DMS53 (cell line): Measurements from ENCODE around the gene OR8B4.
"Not testable (repeated sequence)": the region's sequence is repeated elsewhere in the genome, so short reads cannot be mapped to it uniquely, and the experiment has no call there.

Source experiments
- DNase-seq: peaks from one replicate; lab custom pipeline; 2025; lab: John Stamatoyannopoulos, UW

Gene OR8B4

GRCh38 chr11:124424384-124424921 is at the start of gene OR8B4:
TSS of gene OR8B4 (minus strand) at chr11:124424871. CDS start at chr11:124424871, 0 bp downstream.
- no peak for DNase-seq

- DNase-seq = no peak
Measured at GRCh38 chr11:124474079-124474478, 49.4 kb upstream of the OR8B4 start.

- DNase-seq = no peak
Measured at GRCh38 chr11:124473476-124473875, 48.8 kb upstream of the OR8B4 start.

- DNase-seq = no peak
Measured at GRCh38 chr11:124470561-124471227, 46.0 kb upstream of the OR8B4 start.

- no peak for DNase-seq
Measured at GRCh38 chr11:124467381-124467927, 42.8 kb upstream of the OR8B4 start.

- DNase-seq = no peak
Measured at GRCh38 chr11:124465368-124465767, 40.7 kb upstream of the OR8B4 start.

- no peak for DNase-seq
Measured at GRCh38 chr11:124463990-124464389, 39.3 kb upstream of the OR8B4 start.

- DNase-seq = no peak
Measured at GRCh38 chr11:124463324-124463723, 38.7 kb upstream of the OR8B4 start.

- no peak for DNase-seq
Measured at GRCh38 chr11:124460459-124460858, 35.8 kb upstream of the OR8B4 start.

GRCh38 chr11:124459379-124459778 is 34.7 kb upstream of the OR8B4 start:
- DNase-seq = not testable (repeated sequence)

- no peak for DNase-seq
Measured at GRCh38 chr11:124454552-124454951, 29.9 kb upstream of the OR8B4 start.

- DNase-seq = peak; percentile 45
Measured at GRCh38 chr11:124446916-124447315, 22.2 kb upstream of the OR8B4 start.

- no peak for DNase-seq
Measured at GRCh38 chr11:124445646-124446150, 21.0 kb upstream of the OR8B4 start, which contains the start of gene OR8B8. TSS of gene OR8B8 (minus strand) at chr11:124445696. CDS start at chr11:124441085, 4,611 bp downstream.

GRCh38 chr11:124442847-124443246 is 18.2 kb upstream of the OR8B4 start:
- no peak for DNase-seq

GRCh38 chr11:124442442-124442841 is 17.8 kb upstream of the OR8B4 start:
- no peak for DNase-seq

GRCh38 chr11:124441519-124441918 is 16.8 kb upstream of the OR8B4 start:
- DNase-seq = no peak

GRCh38 chr11:124441081-124441480 is 16.4 kb upstream of the OR8B4 start:
- no peak for DNase-seq

- no peak for DNase-seq
Measured at GRCh38 chr11:124440608-124441007, 15.9 kb upstream of the OR8B4 start.

GRCh38 chr11:124434699-124435098 is 10.0 kb upstream of the OR8B4 start:
- DNase-seq = no peak

- no peak for DNase-seq
Measured at GRCh38 chr11:124429599-124429998, 4.9 kb upstream of the OR8B4 start.

- DNase-seq = peak; percentile 22
Measured at GRCh38 chr11:124421043-124421442, 3.6 kb downstream of the OR8B4 start.

GRCh38 chr11:124415356-124415923 is 9.2 kb downstream of the OR8B4 start:
- peak; percentile 75 for DNase-seq

- no peak for DNase-seq
Measured at GRCh38 chr11:124409906-124410305, 14.8 kb downstream of the OR8B4 start.
